NCI-H1930 (cell line): ENCODE measurements around the gene THAP2.
"Not testable (repeated sequence)": the region's sequence is repeated elsewhere in the genome, so short reads cannot be mapped to it uniquely, and the experiment has no call there.

Experiments used
- DNase-seq, 2 experiments: peaks; one replicate each; lab custom pipeline; 2025; lab: John Stamatoyannopoulos, UW

The THAP2 gene

DNA sequence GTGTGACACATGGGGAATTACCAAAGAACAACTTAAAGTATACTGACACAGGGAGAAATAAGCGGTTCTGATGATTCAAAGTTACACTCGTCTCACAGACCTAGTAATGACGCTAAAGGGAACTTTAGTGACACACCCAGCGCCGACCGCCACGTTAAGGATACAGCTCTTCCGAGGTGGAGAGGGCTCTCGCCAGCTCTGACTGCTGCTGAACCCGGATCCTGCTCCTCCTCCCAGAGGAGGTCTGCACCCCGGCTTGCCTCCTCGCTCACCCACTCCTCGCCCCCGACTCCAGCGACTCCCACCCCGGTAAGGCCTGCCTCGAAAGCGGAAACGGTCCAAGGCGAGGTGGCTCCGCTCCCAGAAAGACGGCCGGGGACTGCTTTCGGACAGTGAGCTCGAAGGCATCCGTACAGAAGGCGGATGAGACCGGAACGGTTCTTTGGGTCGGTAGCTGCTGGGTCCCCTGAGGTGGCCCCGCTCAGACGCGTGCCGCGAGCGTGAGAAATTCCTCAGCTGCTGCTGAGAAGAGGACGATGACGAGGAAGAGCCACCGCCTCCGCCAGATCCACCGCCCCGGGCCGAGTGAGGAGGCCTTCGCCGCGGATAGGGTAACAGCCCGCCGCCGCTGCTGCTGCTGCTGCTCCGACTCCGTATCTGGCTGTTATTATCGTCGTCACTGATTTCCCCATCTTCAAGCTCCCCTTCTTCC is 1.1 kb upstream of the THAP2 start:
- DNase-seq, result no peak

DNA sequence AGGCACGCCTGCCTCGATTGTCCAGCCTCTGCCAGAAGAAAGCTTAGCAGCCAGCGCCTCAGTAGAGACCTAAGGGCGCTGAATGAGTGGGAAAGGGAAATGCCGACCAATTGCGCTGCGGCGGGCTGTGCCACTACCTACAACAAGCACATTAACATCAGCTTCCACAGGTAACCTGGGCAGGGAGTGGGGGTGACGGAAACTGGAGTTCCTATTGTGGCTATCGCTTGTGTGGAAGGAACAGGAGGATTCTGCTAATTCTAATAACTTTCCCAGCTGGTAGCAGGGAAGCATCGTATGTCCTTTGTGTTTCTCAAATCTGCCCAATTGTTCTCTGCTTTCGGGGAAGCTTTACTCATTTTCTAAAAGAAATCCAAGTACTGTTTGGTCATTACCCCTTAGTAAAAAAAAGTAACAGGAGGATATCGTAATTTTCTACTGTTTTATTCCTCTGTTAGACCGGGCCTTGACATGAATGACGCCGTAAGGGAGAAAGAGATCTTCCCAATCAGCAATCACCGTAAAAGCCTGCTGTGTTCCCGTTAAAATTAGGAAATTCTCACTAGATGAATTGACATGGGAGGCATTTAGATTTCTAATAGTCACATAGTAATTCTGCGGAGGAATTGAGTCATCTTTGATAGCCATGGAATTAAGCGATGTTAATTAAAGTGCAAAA is 449 bp downstream of the THAP2 start:
- no peak for DNase-seq

DNA sequence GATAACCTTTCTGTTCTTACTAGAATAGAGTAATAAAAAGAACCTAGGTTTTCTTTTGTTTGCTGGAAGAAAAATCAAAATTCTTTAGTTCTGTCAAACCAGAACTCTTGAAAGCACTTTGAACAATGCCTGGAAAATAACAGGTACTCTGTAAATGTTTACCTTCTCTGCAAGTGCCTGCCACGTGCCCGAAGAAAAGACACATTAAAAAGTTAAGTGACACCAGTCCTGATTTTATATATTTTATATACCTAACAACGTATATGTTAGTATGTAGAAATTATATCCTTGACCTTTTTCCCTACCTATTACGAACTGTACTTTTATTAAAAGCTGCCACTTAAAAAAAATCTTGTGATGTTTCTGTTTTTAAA is 976 bp downstream of the THAP2 start:
- no peak for DNase-seq

DNA sequence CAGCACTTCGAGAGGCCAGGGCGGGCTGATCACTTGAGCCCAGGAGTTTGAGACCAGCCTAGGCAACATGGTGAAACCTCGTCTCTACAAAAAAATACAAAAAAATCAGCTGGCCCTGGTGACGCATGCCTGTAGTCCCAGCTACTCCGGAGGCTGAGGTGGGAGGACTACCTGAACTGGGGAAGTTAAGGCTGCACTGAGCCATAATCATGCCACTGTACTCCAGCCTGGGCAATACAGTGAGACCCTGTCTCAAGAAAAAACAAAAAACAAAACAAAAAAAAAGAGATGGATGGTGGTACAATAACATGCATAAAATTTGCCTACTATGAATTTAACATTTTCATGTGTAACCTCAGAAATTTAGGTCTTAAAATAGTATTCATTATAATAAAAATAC is 2.2 kb downstream of the THAP2 start:
- no peak for DNase-seq

DNA sequence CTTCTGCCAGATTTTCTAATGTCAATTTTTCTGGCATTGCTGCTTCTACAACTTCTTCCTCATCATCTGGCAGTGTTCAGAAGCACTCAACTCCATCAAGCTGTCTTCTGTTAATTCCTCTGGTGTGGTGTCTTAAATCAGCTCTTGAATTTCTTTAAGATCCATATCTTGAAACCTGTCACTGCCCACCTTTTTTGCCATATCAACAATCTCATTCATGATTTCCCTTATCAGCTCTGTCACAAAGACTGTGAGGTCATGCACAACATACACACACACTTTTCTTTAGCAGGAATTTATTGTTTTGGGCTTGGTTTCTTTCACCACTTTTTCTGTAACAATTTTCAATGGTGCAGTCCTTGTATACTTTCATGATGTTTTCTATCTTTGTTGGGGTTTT is 7.2 kb downstream of the THAP2 start:
- no peak for DNase-seq

DNA sequence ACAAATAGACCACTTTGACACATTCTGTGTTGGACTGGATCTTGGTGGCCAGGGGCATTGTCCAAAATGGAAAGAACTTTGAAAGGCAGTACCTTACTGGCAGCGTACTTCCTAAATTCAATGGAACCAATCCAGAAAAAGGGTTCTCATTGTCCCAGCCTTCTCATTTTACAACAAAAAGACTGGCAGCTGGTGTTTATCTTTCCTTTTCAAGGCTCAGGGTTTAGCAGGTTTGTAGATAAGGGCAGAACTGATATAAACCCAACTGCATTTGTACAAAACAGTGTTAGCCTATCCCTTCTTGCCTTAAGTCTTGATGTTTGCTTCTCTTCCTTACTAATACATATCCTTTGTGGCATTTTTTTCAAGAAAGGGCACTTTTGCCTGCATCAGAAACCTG is 7.7 kb downstream of the THAP2 start:
- no peak for DNase-seq

DNA sequence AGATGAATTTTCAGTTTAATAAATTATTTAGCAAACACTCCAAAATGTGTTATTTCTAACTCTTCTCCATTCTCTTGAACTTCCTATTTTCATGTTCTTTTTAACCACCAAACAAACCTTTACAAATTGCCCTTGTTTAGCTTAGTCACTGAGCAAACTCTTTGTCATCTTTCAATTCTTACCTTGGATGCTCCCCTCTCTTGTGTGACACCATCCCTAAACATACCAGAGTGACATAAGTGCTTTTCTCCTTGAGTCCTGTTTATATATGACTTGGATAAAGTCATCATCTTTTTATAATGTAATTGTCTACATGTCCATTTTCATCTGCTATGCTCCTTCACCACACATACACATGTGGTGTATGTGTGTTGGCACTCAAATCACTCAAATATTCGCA is 18.4 kb downstream of the THAP2 start:
- no peak for DNase-seq

DNA sequence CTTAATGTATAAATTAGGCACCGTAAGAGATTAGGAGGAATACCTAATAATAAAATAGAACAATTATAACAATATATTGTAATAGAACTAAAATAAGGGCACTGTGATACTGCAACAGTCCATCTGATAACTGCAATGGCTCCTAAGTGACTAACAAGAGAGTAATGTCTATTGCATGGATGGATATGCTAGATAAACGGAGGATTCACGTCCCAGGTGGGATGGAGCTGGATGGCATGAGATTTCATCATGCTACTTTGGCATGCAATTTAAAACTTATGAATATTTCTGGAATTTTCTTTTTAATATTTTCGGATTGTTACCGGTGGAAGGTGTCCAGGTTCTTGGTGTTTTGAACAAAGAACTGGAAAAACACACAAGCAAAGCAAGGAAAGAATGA is 19.5 kb downstream of the THAP2 start:
- no peak for DNase-seq

DNA sequence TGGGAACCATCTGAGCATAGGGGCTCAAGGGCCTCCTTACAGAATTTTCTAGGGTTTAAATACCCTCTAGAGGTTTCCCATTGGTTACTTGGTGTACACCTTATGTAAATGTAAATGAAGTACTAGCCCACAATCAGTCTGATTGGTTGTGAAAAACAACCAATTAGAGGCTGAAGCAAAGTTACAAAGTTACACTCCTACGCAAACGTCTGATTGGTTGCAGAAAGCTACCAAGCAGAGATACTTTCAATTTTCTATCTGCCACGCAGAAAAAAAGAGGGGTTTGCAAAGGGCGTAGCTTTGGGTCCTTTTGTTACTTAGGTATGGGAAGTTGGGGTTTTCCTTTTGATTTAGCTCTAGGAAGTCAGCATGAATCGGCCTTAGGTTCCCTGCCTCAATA is 20.0 kb downstream of the THAP2 start:
- no peak for DNase-seq

DNA sequence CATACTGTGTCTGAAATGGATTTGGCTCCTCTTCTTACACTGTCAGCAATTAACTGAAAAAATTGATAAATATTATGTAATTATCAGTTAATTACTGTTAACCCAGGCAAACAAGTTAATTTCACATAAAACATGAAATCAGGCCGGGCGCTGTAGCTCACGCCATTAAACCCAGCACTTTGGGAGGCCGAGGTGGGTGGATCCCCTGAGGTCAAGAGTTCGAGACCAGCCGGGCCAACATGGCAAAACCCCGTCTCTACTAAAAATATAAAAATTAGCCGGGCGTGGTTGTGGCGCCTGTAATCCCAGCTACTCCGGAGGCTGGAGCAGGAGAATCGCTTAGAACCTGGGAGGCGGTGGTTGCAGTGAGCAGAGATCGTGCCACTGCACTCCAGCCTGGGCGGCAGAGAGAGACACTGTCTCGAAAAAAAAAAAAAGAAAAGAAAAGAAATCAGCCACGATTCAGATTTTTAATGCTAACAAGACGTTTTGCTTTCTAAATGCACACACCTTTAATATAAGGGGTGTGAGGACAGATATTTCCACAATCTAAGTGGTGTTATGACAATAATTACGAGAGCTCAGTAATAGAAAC is 21.3 kb downstream of the THAP2 start:
- DNase-seq, result no peak

DNA sequence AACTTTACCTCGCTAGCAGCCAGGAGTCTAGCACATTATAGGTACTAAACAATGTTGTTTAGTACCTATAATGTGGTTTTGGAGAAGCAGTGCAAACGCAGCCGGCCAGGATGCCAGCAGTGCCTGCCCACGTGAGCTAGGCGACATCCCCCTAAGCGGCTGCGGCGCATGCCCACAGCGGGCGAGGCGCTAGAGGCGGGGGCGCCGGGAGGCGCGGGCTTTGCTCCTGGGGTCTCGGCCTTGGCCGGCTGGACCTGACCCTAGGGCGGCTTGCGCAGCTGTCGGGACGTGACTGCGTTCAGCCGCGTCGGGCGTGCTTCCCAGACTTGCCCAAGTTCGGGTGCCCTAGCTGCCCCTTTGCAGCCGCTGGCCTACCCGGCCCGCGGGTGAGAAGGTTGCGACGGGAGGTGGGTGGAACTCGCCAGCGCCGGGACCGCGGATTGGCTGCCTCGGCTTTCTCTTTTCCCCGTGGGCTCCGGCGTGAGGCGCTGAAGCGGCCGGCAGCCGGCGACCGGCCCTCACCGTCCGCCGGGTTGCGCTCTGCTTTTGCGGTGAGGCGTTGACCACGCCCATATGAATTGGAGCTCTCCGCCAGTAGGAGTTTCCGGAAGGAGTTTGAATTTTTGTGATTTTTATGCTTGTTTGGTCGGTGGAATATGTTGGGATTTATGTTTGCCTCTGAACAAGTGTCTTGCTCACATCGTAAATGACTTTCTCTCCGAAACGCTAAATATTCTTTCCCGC is 22.0 kb downstream of the THAP2 start, which contains the start of gene TMEM19:
Gene TMEM19 (plus strand): TSS at position 169 of the 744 bp plus-strand sequence. CDS start 599 bp downstream, outside the sequence.
- peak; percentile 78 to 84 for DNase-seq

DNA sequence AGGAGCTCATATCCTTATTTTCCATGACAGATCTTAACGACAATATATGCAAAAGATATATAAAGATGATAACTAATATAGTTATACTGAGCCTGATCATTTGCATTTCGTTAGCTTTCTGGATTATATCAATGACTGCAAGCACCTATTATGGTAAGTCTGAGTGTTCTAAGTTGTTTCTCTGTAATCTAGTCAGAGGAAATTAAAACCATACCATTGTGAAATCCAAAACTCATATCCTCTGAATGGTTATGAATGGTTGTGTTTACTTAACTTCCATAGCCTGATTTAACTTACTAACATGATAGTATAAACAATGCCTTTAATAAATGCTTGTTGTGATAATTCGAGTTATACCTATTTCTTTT is 22.5 kb downstream of the THAP2 start:
- no peak for DNase-seq

DNA sequence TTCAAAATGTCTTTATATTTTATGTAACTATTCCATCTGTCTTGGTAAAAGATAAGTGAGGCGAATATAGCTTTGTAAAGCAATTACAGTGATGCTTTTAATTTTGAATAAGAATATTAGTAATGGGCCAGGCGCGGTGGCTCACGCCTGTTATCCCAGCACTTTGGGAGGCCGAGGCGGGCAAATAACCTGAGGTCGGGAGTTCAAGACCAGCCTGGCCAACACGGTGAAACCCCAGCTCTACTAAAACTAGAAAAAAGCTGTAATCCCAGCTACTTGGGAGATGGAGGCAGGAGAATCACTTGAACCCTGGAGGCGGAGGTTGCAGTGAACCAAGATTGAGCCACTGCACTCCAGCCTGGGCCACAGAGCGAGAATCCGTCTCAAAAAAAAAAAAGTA is 23.1 kb downstream of the THAP2 start:
- DNase-seq, result not testable (repeated sequence)

DNA sequence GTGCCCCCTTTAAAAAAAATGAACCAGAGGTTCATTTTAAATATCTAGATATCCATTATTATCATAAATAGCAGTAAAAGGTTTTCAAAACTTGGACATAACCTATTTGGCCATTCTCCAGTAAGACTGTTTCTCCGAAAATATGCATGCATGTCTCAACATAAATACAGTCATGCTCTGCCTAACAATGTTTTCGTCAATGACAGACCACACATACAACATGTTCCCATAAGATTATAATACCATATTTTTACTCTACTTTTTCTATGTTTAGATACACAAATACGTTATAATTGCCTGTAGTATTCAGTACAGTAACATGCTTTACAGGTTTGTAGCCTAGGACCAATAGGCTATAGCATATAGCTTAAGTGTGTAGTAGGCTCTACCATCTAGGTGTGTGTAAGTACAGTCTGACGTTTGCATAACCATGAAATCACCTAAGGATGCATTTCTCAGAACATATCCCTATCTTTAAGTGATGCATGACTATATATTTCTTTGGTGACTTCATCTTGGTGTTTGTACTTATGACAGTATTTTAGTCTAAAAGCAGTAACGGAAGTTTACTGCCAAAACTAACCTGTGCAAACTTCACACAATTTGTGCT is 25.0 kb downstream of the THAP2 start:
- DNase-seq, result no peak

DNA sequence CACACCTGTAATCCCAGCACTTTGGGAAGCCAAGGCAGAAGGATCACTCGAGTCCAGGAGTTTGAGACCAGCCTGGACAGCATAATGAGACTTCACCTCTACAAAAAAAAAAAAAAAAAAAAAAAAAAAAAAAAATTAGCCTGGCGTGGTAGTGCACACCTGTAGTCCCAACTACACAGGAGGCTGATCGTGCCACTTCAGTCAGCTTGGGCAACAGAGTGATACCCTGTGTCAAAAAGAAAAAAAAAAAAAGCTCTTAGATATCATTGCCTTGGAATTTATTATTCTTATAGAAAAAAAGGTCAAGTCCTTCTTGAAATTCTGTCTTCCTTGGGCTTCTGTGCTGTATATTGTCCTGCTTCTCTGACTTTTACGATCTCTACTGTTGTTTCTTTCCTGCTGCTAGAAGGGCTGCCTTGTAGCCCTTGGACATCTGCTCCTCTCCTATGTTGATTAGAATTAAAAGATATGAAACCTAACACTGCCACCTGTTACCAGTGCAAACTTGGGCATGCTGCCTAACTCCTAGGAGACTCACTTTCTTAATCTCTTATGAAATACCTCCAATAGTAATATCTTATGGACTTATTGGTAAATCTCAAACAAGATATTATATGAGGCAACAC is 27.5 kb downstream of the THAP2 start:
- no peak for DNase-seq

DNA sequence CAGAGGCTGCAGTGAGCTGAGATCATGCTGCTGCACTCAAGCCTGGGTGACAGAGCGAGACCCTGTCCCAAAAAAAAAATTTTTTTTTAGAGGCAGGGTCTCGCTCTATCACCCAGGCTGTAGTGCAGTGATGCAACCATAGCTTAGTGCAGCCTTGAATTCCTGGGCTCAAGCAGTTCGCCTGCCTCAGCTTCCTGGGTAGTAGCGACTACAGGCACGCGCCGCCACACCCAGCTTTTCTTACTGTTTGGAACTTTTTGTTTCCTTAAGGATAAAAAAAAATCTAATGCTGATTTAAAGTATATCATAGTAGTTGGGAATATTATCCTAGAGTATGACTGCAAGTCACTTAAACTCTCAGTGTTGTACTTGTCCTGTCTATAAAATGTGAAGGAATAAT is 29.0 kb downstream of the THAP2 start:
- no peak for DNase-seq

DNA sequence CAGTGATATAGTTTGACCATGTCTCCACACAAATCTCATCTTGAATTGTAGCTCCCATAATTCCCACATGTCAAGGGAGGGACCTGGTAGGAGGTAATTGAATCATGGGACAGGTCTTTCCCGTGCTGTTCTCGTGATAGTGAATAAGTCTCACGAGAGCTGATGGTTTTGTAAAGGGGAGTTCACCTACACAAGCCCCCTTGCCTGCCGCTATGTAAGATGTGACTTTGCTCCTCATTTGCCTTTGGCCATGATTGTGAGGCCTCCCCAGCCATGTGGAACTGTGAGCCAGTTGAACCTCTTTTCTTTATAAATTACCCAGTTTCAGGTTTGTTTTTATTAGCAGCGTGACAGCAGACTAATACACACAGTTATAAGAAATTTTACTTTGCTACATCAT is 29.6 kb downstream of the THAP2 start:
- DNase-seq, result not testable (repeated sequence)

DNA sequence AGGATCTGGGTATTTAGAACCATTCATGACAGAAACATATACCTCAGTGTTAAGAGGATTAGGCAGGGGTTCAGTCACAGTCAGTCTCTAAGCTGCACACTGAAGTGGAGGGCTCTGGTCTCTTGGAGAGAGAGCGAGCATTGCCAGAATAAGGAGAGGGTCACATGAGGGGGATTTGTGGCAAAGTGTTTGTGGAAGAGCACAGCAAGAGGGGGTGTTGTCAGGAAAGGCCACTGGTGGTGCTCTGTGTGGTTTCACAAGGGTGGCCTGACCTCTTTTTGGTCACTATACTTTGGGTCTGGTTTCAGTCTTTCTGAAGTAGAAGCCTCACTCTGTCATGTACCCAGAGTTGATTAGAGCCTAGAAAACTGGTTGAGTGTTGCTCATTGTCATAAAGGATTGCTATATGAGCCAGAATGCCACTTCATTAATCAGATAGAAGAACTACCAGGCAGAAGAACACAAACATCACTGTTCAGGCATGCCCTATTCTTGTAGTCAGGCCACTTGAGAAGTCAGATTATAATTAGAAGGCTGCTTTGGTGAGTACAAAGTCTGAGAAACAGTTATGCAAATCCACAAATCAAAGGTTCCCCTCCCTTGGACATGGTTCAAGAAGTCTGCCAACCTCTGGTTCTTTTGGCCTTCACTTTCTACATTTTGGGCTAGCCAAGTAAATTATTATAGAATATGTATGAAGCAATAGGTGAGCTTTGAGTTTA is 30.2 kb downstream of the THAP2 start:
- DNase-seq, result no peak

DNA sequence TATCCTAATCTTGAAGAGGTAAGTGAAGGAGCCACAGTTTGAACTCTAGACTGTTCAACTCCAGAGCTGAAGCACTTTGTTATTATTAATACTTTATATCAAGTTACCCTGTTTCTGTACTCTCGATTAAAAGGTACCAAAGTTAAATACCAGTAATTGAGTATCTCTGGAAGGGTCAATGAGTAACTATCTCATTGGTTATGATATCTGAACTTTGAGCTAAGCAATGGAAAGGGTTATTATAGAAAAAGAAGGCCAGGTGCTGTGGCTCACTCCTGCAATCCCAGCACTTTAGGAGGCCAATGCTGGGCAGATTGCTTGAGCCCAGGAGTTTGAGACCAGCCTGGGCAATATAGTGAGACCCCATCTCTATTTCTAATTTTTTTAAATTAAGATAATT is 31.7 kb downstream of the THAP2 start:
- DNase-seq, result no peak

DNA sequence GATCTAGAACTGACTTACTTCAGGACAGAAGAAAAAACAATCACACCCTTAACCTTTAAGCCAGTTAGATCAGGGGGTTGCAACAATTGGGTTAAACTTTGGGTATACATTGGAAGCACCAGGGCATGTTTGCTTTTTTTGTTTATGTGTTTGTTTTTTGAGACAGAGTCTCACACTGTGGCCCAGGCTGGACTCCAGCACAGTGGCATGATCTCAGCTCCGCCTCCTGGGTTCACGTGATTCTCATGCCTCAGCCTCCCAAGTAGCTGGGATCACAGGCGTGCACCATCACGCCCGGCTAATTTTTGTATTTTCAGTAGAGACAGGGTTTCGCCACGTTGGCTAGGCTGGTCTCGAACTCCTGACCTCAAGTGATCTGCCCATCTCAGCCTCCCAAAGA is 38.1 kb downstream of the THAP2 start:
- not testable (repeated sequence) for DNase-seq

DNA sequence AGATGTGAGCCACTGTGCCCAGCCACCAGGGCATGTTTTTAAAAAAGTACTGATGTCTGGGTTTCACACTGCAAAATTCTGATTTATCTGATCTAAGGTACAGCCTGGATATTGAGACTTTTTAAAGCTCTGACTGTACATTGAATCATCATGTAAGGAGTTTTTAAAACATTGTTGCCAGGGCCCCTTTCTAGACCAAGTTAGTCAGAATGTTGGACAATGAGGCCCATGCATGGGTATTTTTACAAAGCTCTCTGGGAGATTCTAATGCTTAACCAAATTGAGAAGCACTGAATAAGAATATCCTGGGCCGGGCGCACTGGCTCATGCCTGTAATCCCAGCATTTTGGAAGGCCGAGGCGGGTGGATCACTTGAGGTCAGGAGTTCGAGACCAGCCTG is 38.5 kb downstream of the THAP2 start:
- no peak for DNase-seq
